A549 (cell line): ENCODE measurements around the gene FZD4. TPM values are rescaled to one million over a fixed set of nuclear protein-coding genes. Genes with fewer than 3 reads are reported as not detected.

Experiments
- ATAC-seq, 2 experiments: fragments of 200-7000 bp in 1 of 2; fragments of >200 bp in 1 of 2; cut with Nextera tagmentation in 1 of 2; cut with Tn5 transposase in 1 of 2; 3 replicates each; pipeline versions ENCODE4 v1.8.0 to v1.9.1; 2018 to 2020; ENCODE audit warnings: mild to moderate bottlenecking in 1 of 2, moderate library complexity in 1 of 2
- CTCF ChIA-PET: fragments of 300-600 bp; sonication (Branson Sonifier 250); formaldehyde crosslinking; extraction: SDS; loops from one replicate; lab custom pipeline; 2021; ENCODE audit warnings: antibody characterized with exemption, inconsistent platforms; lab: Yijun Ruan, JAX
- POLR2A ChIA-PET: fragments of 350-600 bp; formaldehyde crosslinking; extraction: SDS; loops from one replicate; lab custom pipeline; 2021; ENCODE audit warnings: antibody characterized with exemption, inconsistent platforms; lab: Yijun Ruan, JAX
- DNase-seq, 2 experiments: peaks; one replicate each; pipeline versions ENCODE4 v3.0.0 to v3.0.0-alpha.2; 2011 to 2016; ENCODE audit warnings: low read depth in 1 of 2, low spot score in 1 of 2
- FAIRE-seq: peaks from 2 replicates; lab custom pipeline; 2011; peaks lifted over from hg19 to GRCh38; lab: Jason Lieb, UNC
- H3K27ac ChIP-seq, 2 experiments: fragments of >200 bp; sonication (Bioruptor Twin); formaldehyde crosslinking; 3 replicates each; pipeline ENCODE4 v1.5.1; 2016 to 2017
- H3K4me1 ChIP-seq: fragments of >200 bp; sonication (Bioruptor Twin); formaldehyde crosslinking; 3 replicates; pipeline ENCODE4 v1.6.1; 2016
- H3K4me2 ChIP-seq: fragments of >200 bp; sonication (Bioruptor Twin); formaldehyde crosslinking; 3 replicates; pipeline ENCODE4 v1.6.1; 2016
- H3K4me3 ChIP-seq: fragments of >200 bp; sonication (Bioruptor Twin); formaldehyde crosslinking; 3 replicates; pipeline ENCODE4 v1.5.1; 2016
- H3K9me3 ChIP-seq: fragments of >200 bp; sonication (Bioruptor Twin); formaldehyde crosslinking; 3 replicates; pipeline ENCODE4 v1.6.1; 2016
- FOSB ChIP-seq: fragments of 250-450 bp; sonication (Bioruptor Pico); IDR thresholded peaks from 2 replicates; pipeline ENCODE4 v1.5.0; 2020; ENCODE audit warnings: mild to moderate bottlenecking, moderate library complexity
- JUN ChIP-seq, 2 experiments: fragments of >200 bp; sonication (Bioruptor Twin); formaldehyde crosslinking; IDR thresholded peaks; 2 replicates in 1 of 2; 3 replicates in 1 of 2; pipeline ENCODE4 v1.6.1; 2016 to 2017
- MAFK ChIP-seq: fragments of 450-650 bp; IDR thresholded peaks from 2 replicates; pipeline ENCODE4 v1.6.1; 2014; ENCODE audit not compliant: partially characterized antibody
- POLR2A ChIP-seq: IDR thresholded peaks from 2 replicates; pipeline ENCODE4 v1.6.1; 2012; ENCODE audit warnings: mild to moderate bottlenecking, low read length
- WGBS: methylation state at CpG from one replicate; pipeline ENCODE4 v1.1.6; 2017; ENCODE audit errors: missing lambda C conversion rate; 5-methylcytosine and 5-hydroxymethylcytosine counted together
- polyA plus RNA-seq, 4 experiments: library from polyadenylated mRNA; depleted of rRNA in 3 of 4; stranded (reverse); fragments of >200 nt; fragmentation: RNase III in 1 of 4; extraction: RNeasy Plus Mini Kit Qiagen cat#74134 plus additional on column Dnase treatment in 1 of 4; gene quantifications; 2 replicates in 3 of 4; 3 replicates in 1 of 4; pipeline ENCODE4 v1.2.3, GENCODE V29; 2011 to 2017

Gene FZD4
- polyA plus RNA-seq, 2 of the 4 experiments (the other 2 are of a cell fraction) = 0.67 to 0.90 TPM

DNA sequence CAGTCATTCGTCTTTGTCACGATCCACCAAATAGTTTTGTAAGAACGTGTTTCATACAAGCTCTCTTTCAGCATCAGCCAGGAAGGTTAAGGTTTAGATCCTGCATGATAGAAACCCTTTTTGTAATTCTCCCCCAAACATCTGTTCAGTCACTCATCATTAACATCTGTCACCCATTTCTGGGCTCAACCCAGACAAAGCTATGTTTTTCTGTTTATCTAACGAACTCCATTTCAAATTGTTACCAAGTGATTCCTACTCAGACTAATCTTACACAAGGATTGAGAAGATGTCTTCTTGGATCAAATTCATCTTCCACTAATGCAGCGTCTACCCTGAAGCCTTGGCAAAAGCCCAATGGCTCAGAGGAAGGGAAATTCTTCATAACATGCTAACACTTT, 58.8 kb downstream of the FZD4 start:
- POLR2A ChIA-PET = no interaction called here
- Histone ChIP-seq H3K4me1 (no peaks in the 10 kb centered on the region), H3K9me3 (no peaks in the 10 kb centered on the region), H3K4me3 (no peak overlapping the region), H3K4me2 (no peak overlapping the region), H3K27ac (no peak overlapping the region)
- TF ChIP-seq FOSB (CRISPR knock-in tag) = no peak
- TF ChIP-seq JUN (IDR thresholded peaks at IDR 0.05) = no peak
- TF ChIP-seq POLR2A = no peak
- no peak for TF ChIP-seq MAFK
- no peak for ATAC-seq
- WGBS = 82% methylated on average over 5 of the region's 5 CpGs
- DNase-seq = no peak
- no peak for FAIRE-seq
- CTCF ChIA-PET = interaction anchor here (1.1 to 4.7 kb wide), 2 partner anchors 22 to 27 kb away, joined by 3 to 19 read pairs; no protein-coding TSS in a partner anchor

Other genes with a start within 250 kb of the FZD4 start
- 240 and 282 TPM in 2 replicates for gene PRSS23, start 154.9 kb downstream of the FZD4 start, polyA plus RNA-seq (2011; rRNA removed)
- gene PRSS23, start 154.9 kb downstream of the FZD4 start, polyA plus RNA-seq (2017; fragmentation: RNase III; extraction: RNeasy Plus Mini Kit Qiagen cat#74134 plus additional on column Dnase treatment) = 199 to 247 TPM (median 217 TPM) in 3 replicates
- 17.7 and 18.4 TPM in 2 replicates for gene TMEM135, start 82.5 kb upstream of the FZD4 start, polyA plus RNA-seq (2011; rRNA removed)
- gene TMEM135, start 82.5 kb upstream of the FZD4 start, polyA plus RNA-seq (2017; fragmentation: RNase III; extraction: RNeasy Plus Mini Kit Qiagen cat#74134 plus additional on column Dnase treatment) = 10.7 to 18.5 TPM (median 17.8 TPM) in 3 replicates